K562 (cell line): ENCODE measurements around the gene ATG7. TPM values are rescaled to one million over a fixed set of nuclear protein-coding genes. Genes with fewer than 3 reads are reported as not detected.

Experiments
- ATAC-seq: fragments of 200-7000 bp; cut with Tn5 transposase; 3 replicates; pipeline ENCODE4 v1.9.1; 2020; ENCODE audit warnings: moderate library complexity
- BruUV-seq: library from RNA; stranded (reverse); fragments of 400-500 nt; replicated peaks from 2 replicates; lab custom pipeline; 2021; lab: Mats Ljungman, UMichigan
- CTCF ChIA-PET: fragments of 300-600 bp; formaldehyde crosslinking; extraction: SDS; loops from one replicate; lab custom pipeline; 2021; ENCODE audit warnings: low intra/inter-chr PET ratio; lab: Yijun Ruan, JAX
- POLR2A ChIA-PET: fragments of 300-600, 350-650 bp; sonication (Branson Sonifier 250); formaldehyde crosslinking; extraction: SDS; loops from one replicate; lab custom pipeline; 2021; ENCODE audit warnings: antibody characterized with exemption, inconsistent platforms; lab: Yijun Ruan, JAX
- DNase-seq, 4 experiments: peaks; one replicate each; pipeline versions ENCODE4 v3.0.0 to v3.0.0-alpha.2; 2011 to 2018; ENCODE audit warnings: low spot score in 3 of 4, mixed read lengths in 3 of 4; ENCODE audit errors: extremely low read depth in 1 of 4
- FAIRE-seq: peaks from 2 replicates; lab custom pipeline; 2011; peaks lifted over from hg19 to GRCh38; lab: Jason Lieb, UNC
- H2AFZ ChIP-seq: 2 replicates; pipeline ENCODE4 v1.6.0; 2011; ENCODE audit warnings: low read depth, low read length, control low read depth, inconsistent platforms
- H3K27ac ChIP-seq: fragments of 200-600 bp; 3 replicates; pipeline ENCODE4 v1.8.0; 2011; ENCODE audit warnings: low read depth, mild to moderate bottlenecking, control low read depth, inconsistent platforms, low read length, moderate library complexity, mixed read lengths; ENCODE audit errors: extremely low read depth
- H3K27me3 ChIP-seq, 2 experiments: fragments of 300-600 bp in 1 of 2; 2 replicates in 1 of 2; 3 replicates in 1 of 2; pipeline versions ENCODE4 v1.6.0 to v1.8.0; 2011; ENCODE audit warnings: inconsistent platforms in 2 of 2, low read length in 2 of 2, mild to moderate bottlenecking in 1 of 2, mixed read lengths in 1 of 2, moderate library complexity in 1 of 2; ENCODE audit not compliant: control insufficient read depth in 2 of 2, insufficient read depth in 2 of 2
- H3K36me3 ChIP-seq: fragments of 300-600 bp; 3 replicates; pipeline ENCODE4 v1.8.0; 2011; ENCODE audit warnings: mild to moderate bottlenecking, low read length, inconsistent platforms; ENCODE audit not compliant: control insufficient read depth, insufficient read depth
- H3K4me1 ChIP-seq, 2 experiments: fragments of 200-600 bp in 1 of 2; replicated peaks in 1 of 2; 2 replicates in 1 of 2; 3 replicates in 1 of 2; pipeline versions ENCODE4 v1.5.1 to v1.8.0; 2011; ENCODE audit warnings: inconsistent platforms in 2 of 2, low read length in 2 of 2, mild to moderate bottlenecking in 1 of 2, mixed read lengths in 1 of 2, moderate library complexity in 1 of 2; ENCODE audit not compliant: control insufficient read depth in 2 of 2, insufficient read depth in 2 of 2
- H3K4me2 ChIP-seq: 2 replicates; pipeline ENCODE4 v1.6.1; 2011; ENCODE audit warnings: low read length, control low read depth, inconsistent platforms, mixed read lengths; ENCODE audit not compliant: insufficient read depth
- H3K4me3 ChIP-seq: fragments of 200-600 bp; sonication (generic), shearing (Covaris generic); 2 replicates; pipeline ENCODE4 v1.5.1; 2016; ENCODE audit warnings: control low read depth, inconsistent platforms
- H3K79me2 ChIP-seq: fragments of 200-600 bp; 3 replicates; pipeline ENCODE4 v1.8.0; 2011; ENCODE audit warnings: low read length, inconsistent platforms; ENCODE audit not compliant: control insufficient read depth, insufficient read depth
- H3K9ac ChIP-seq, 2 experiments: 2 replicates each; pipeline versions ENCODE4 v1.6.0 to v1.6.1; 2011; ENCODE audit warnings: low read depth in 2 of 2, low read length in 2 of 2, control low read depth in 1 of 2, inconsistent platforms in 1 of 2, mild to moderate bottlenecking in 1 of 2, mixed read lengths in 1 of 2; ENCODE audit not compliant: insufficient read depth in 1 of 2
- H3K9me1 ChIP-seq: one replicate; pipeline ENCODE4 v1.6.0; 2011; ENCODE audit warnings: inconsistent platforms, mild to moderate bottlenecking, low read length, moderate library complexity; ENCODE audit not compliant: control insufficient read depth, insufficient read depth
- H3K9me3 ChIP-seq: replicated peaks from 2 replicates; pipeline ENCODE4 v1.5.1; 2011; ENCODE audit warnings: low read depth, low read length, inconsistent platforms; ENCODE audit not compliant: control insufficient read depth, insufficient read depth
- H4K20me1 ChIP-seq: replicated peaks from 2 replicates; pipeline ENCODE4 v1.6.1; 2011; ENCODE audit warnings: low read length, inconsistent platforms, mixed read lengths; ENCODE audit not compliant: control insufficient read depth, insufficient read depth
- TAF7 ChIP-seq: fragments of 450-650 bp; IDR thresholded peaks from 2 replicates; pipeline ENCODE4 v1.6.1; 2016; ENCODE audit warnings: missing genetic modification characterization, missing compliant biosample characterization
- ZBTB26 ChIP-seq: fragments of 450-650 bp; formaldehyde crosslinking; IDR thresholded peaks from 2 replicates; pipeline ENCODE4 v1.4.0; 2022; ENCODE audit warnings: missing genetic modification characterization
- ZNF316 ChIP-seq: fragments of 450-650 bp; IDR thresholded peaks from 2 replicates; pipeline ENCODE4 v1.6.1; 2016
- WGBS: fragments of 100-300 bp; shearing (Covaris generic); methylation state at CpG from one replicate; pipeline ENCODE4 v1.1.6; 2016; ENCODE audit warnings: low coverage, mixed read lengths; ENCODE audit not compliant: insufficient coverage; ENCODE audit errors: missing lambda C conversion rate; 5-methylcytosine and 5-hydroxymethylcytosine counted together
- in situ Hi-C: fragments of 300-500 bp; cut with MboI; formaldehyde crosslinking; loops from 4 replicates; pipeline ENCODE4 v1.15.0; 2018; ENCODE audit warnings: inconsistent platforms, mixed read lengths
- intact Hi-C: fragments of 100-400 bp; cut with micrococcal nuclease; formaldehyde crosslinking; loops from 2 replicates; pipeline ENCODE4 v1.14.2; 2022
- polyA plus RNA-seq, 8 experiments: library from polyadenylated mRNA; depleted of rRNA in 4 of 8; stranded (reverse) in 5 of 8; unstranded in 3 of 8; fragments of >200 nt; fragmentation: Nextera tagmentation in 2 of 8; fragmentation: Illumina TruSeq in 1 of 8; extraction: Ambion mirVana in 2 of 8; extraction: Trizol in 1 of 8; gene quantifications; 2 replicates each; pipeline versions ENCODE4 v1.2.1 to v1.2.3, GENCODE V29; 2011 to 2014; ENCODE audit warnings: inconsistent platforms in 1 of 8, missing spikeins in 1 of 8
- total RNA-seq, 7 experiments: library from RNA; depleted of rRNA in 6 of 7; stranded (reverse); fragments of >200 nt in 6 of 7; fragmentation: Illumina TruSeq in 2 of 7; extraction: Trizol in 2 of 7; gene quantifications; 2 replicates each; pipeline versions ENCODE4 v1.2.1 to v1.2.3, GENCODE V29; 2011 to 2021; ENCODE audit warnings: low replicate concordance in 1 of 7
- TF ChIP-seq, protein P1 (sequence below): fragments of 250-450 bp; sonication (Bioruptor Pico); IDR thresholded peaks from 2 replicates; pipeline ENCODE4 v1.8.0; 2021; ENCODE audit warnings: moderate library complexity, mild to moderate bottlenecking, inconsistent platforms

ATG7 gene
- total and polyA plus RNA-seq, 9 of the 15 experiments (the other 6 are each of a cell fraction or from before 2014, with no cell fraction given) = 18.3 to 45.3 (median 33.6) TPM

DNA sequence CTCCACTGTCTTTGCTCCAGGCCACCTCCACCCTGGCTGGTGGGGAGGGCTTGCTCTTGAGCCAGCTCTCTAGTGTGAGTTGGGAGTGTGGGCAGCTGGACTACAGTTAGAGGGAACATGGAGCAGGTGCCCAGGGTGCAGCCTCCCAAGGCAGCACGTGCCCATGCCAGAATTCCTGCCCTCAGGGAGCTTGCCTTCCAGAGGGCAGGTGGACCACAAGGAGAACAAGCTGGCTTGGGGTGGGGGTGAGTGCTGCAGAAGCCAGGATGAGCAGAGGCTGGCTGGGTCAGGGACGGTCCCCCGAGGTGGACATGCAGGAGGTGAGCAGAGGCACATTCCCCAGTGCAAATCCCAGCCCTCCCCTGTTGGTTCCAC is 282.0 kb downstream of the ATG7 start:
- BruUV-seq = no TSS peak

More for the DNA sequence above, 282.0 kb downstream of the ATG7 start:
- Histone ChIP-seq H3K79me2 (no peaks in the 10 kb centered on the region), H2AFZ (no peak overlapping the region), H3K27me3 (no peaks in the 10 kb centered on the region), H4K20me1 (no peaks in the 10 kb centered on the region), H3K36me3 (peaks cover 3% of the 10 kb centered on the region; the same call in 1 of the 3 replicates), H3K4me2 (no peak overlapping the region), H3K4me1 (peaks cover 0 to 8% of the 10 kb centered on the region in 2 experiments; a peak in 1 of 5 replicates), H3K9me3 (no peaks in the 10 kb centered on the region), H3K9me1 (no peaks in the 10 kb centered on the region), H3K9ac (peak overlapping the region in 1 of 2 experiments; percentile 51; a peak in 1 of 4 replicates), H3K27ac (no peak overlapping the region), H3K4me3 (no peak overlapping the region)
- no peak for TF ChIP-seq ZBTB26
- TF ChIP-seq, protein P1, sequence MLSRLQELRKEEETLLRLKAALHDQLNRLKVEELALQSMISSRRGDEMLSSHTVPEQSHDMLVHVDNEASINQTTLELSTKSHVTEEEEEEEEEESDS (CRISPR knock-in tag) = no peak
- TF ChIP-seq TAF7 (tag) = no peak
- TF ChIP-seq ZNF316 = peak; percentile 35
- ChIA-PET POLR2A (interaction anchor here (0.5 to 1.0 kb wide), 3 partner anchors 9 to 291 kb away, joined by 3 to 5 read pairs (median 4); no protein-coding TSS in a partner anchor), CTCF (no interaction called here)
- intact Hi-C loops (no loop called here), in situ Hi-C loops (no loop called here)
- ATAC-seq (no peak), DNase-seq (no peak), FAIRE-seq (no peak)
- 57% methylated on average over 3 of the region's 3 CpGs for WGBS
